H54 (cell line): Measurements from ENCODE around the gene RNASE3.
"Not testable (repeated sequence)": the region's sequence is repeated elsewhere in the genome, so short reads cannot be mapped to it uniquely, and the experiment has no call there.

Source experiments
- DNase-seq: peaks from one replicate; pipeline ENCODE4 v3.0.0; 2011; ENCODE audit warnings: low spot score, mixed read lengths; ENCODE audit not compliant: insufficient read length
- FAIRE-seq: peaks from 3 replicates; lab custom pipeline; 2011; peaks lifted over from hg19 to GRCh38; lab: Jason Lieb, UNC
- POLR2A ChIP-seq: IDR thresholded peaks from 2 replicates; pipeline ENCODE4 v1.6.1; 2011; ENCODE audit warnings: low read depth, mild to moderate bottlenecking, low read length

The RNASE3 gene

GRCh38 chr14:20904393-20905029, 13.3 kb downstream of the RNASE3 start:
- no peak for DNase-seq
- no peak for FAIRE-seq
- TF ChIP-seq POLR2A: no peak

GRCh38 chr14:20905676-20906075, 14.5 kb downstream of the RNASE3 start:
- no peak for FAIRE-seq
- no peak for DNase-seq
- TF ChIP-seq POLR2A: no peak

DNA sequence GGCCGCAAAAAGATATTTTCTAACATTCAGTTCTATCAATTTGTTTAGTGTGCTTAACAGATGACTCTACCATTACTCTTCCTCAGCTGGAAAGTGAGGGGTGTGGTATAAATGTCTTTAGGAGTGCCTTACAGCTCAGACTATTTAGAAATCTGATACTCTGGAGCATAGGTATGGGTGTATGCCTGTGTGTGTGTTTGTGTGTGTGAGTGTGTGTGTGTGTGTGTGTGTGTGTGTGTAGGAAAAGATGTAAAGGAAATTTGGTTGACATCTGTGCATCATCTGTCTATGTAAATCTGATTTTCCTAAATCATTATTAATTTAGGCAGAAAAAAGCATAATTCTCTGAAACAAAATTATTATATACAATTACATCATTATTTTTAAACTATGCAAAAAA, 16.0 kb downstream of the RNASE3 start:
- FAIRE-seq (no peak), DNase-seq (no peak)
- TF ChIP-seq POLR2A: no peak

DNA sequence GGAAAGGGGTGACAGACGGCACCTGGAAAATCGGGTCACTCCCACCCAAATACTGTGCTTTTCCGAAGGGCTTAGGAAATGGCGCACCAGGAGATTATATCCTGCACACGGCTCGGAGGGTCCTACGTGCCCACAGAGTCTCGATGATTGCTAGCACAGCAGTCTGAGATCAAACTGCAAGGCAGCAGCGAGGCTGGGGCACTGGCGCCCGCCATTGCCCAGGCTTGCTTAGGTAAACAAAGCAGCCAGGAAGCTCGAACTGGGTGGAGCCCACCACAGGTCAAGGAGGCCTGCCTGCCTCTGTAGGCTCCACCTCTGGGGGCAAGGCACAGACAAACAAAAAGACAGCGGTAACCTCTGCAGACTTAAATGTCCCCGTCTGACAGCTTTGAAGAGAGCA, 19.6 kb downstream of the RNASE3 start:
- not testable (repeated sequence) for FAIRE-seq, DNase-seq

DNA sequence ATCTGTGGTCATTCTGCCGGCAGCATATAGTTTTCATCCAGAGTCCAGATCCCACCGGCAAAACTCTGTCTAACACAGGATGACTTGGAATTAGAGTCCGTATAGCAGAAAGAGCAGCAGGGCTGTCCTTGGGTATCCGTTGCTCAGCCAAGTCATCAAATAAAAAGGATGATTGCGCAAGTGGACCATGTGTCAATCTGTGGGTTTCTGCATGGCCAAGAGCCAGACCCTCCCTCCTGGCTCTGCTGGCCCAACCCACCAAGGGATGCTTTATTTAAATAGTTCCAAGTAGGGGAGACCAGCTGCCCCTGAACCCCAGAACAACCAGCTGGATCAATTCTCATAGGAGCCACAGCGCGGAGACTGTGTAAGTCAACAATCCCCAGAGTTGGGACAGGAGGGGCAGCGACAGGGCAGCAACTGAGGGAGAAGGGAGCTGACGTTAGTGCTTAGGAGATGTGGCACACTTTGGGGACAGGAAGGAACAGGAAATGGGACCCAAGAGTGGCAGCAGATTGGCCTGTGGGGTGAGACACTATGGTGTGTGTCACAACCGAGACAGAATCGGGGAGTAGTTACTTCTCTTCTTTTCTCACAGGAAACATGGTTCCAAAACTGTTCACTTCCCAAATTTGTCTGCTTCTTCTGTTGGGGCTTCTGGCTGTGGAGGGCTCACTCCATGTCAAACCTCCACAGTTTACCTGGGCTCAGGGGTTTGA, 28.0 kb downstream of the RNASE3 start:
- not testable (repeated sequence) for FAIRE-seq, DNase-seq

DNA sequence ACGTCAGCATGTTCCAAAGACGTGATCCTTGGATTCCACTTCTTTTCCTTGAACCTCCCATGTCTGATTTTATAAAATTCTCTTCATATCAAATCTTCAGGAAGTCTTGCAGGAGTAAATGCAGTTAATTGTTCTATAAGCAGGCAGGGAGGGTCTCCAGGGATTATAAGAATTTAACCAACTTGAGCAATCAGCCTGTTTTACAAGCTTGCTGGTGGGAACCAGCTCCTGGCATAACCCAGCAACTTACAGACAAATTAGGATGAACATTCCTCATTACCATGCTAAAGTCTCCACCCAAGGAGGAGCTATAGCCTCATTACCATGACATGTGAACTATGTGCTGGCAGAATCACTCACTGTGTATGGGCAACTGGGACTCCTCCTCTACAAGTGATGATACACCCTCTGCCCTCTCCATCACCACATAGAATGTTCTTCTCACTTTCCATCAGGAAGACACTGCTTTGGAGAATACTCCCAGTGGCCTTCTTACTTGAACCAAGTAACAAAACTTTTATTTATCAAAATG, 32.6 kb downstream of the RNASE3 start:
- not testable (repeated sequence) for FAIRE-seq, DNase-seq

- FAIRE-seq (no peak), DNase-seq (peak; percentile 9)
- no peak for TF ChIP-seq POLR2A
Observed at GRCh38 chr14:20934148-20934762, 43.1 kb downstream of the RNASE3 start.

DNA sequence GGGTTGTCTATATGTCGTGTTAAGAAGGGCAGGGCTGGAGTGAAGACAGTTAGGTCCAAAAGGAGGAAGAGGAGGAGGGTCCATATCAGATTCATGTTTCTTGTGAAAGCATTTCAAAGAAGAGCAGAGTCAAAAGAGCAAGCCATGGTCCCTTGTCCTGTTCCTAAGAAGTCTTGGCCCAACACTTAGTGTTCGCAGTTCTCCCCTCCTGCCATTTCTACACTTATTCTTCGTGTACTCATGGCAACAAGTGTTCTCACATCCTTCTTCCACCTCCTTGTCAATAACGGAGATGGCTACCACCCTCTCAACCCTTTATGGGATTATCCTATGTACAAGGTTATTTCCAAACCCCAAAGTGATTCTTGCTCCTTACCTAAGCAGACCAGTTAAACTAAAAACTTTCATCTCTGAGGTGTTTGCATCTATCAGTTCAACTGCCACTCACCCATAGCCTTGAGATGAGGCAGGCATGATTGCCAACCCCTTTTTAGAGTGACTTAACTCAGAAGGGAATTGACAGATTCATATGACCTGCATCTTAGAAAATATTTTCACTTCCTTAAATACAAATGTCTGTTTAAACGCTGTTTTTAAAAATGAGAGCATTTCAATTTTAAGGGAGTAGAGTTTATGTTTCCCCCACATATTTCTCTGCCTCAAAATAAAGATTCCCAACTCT, 44.3 kb downstream of the RNASE3 start:
- no peak for TF ChIP-seq POLR2A
- DNase-seq: no peak
- FAIRE-seq: no peak
